ENCODE data around the gene FLT3LG.

DNA sequence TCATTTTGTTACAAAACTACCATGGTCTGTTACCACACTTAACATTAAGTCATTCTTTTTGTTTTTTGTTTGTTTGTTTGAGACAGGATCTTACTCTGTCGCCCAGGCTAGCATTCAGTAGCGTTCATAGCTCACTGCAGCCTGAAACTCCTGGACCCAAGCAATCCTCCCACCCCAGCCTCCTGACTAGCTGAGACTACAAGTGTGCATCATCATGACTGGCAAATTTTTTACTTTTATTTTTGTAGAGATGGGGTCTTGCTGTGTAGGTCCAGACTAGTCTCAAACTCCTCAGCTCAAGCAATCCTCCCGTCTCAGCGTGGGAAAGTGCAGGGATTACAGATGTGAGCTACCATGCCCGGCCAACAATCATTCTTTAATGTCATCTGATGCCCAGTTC, 17.7 kb upstream of the FLT3LG start:
- no peak for TF ChIP-seq ZNF274 (IDR thresholded peaks at IDR 0.05; ENCODE audit: low read depth, low read length)
- TF ChIP-seq SUZ12 (IDR thresholded peaks at IDR 0.05; ENCODE audit: extremely low read depth, insufficient read depth, insufficient read length) = no peak
